GM21737 (cell line): Measurements from ENCODE around the gene SAT2.
A peak's percentile ranks its signal among the peaks of the same experiment; 100 is the strongest.
"Not testable (repeated sequence)": the region's sequence is repeated elsewhere in the genome, so short reads cannot be mapped to it uniquely, and the experiment has no call there.

Experiments
- ATAC-seq: cut with Tn5 transposase; IDR thresholded peaks from one replicate; pipeline ENCODE4 v1.9.1; 2021; ENCODE audit warnings: mild to moderate bottlenecking, moderate library complexity; ENCODE audit not compliant: unreplicated experiment

The SAT2 gene

GRCh38 chr17:7634384-7634783 is 6.8 kb upstream of the SAT2 start:
- ATAC-seq: no peak

- ATAC-seq: no peak
Observed at GRCh38 chr17:7633093-7633492, 5.5 kb upstream of the SAT2 start.

- ATAC-seq: no peak
Observed at GRCh38 chr17:7632492-7632894, 4.9 kb upstream of the SAT2 start.

- no peak for ATAC-seq
Observed at GRCh38 chr17:7631398-7632380, 4.1 kb upstream of the SAT2 start.

GRCh38 chr17:7629939-7630571 is 2.4 kb upstream of the SAT2 start, which contains the start of gene SHBG:
SHBG (plus strand) TSS chr17:7630135; CDS start chr17:7630173, 38 bp downstream.
- ATAC-seq: no peak

- ATAC-seq: no peak
Observed at GRCh38 chr17:7626956-7627249, 718 bp downstream of the SAT2 start.

- no peak for ATAC-seq
Observed at GRCh38 chr17:7626307-7626706, 1.3 kb downstream of the SAT2 start.

- not testable (repeated sequence) for ATAC-seq
Observed at GRCh38 chr17:7625749-7626148, 1.9 kb downstream of the SAT2 start.

- ATAC-seq: no peak
Observed at GRCh38 chr17:7623661-7624060, 4.0 kb downstream of the SAT2 start.

- ATAC-seq: no peak
Observed at GRCh38 chr17:7620835-7621234, 6.8 kb downstream of the SAT2 start.

GRCh38 chr17:7618608-7619007 is 9.0 kb downstream of the SAT2 start:
- no peak for ATAC-seq

- ATAC-seq: no peak
Observed at GRCh38 chr17:7615265-7615747, 12.3 kb downstream of the SAT2 start.

- peak; percentile 85 for ATAC-seq
Observed at GRCh38 chr17:7614425-7615264, 13.0 kb downstream of the SAT2 start, which contains the start of gene FXR2. FXR2 (minus strand) TSS chr17:7614897; CDS start chr17:7614532, 365 bp downstream.

- ATAC-seq: no peak
Observed at GRCh38 chr17:7613769-7614424, 13.7 kb downstream of the SAT2 start.

GRCh38 chr17:7612294-7612640 is 15.4 kb downstream of the SAT2 start:
- no peak for ATAC-seq

- ATAC-seq: no peak
Observed at GRCh38 chr17:7611635-7612293, 15.9 kb downstream of the SAT2 start.

- ATAC-seq: no peak
Observed at GRCh38 chr17:7610641-7611040, 17.0 kb downstream of the SAT2 start.

GRCh38 chr17:7606280-7606679 is 21.3 kb downstream of the SAT2 start:
- no peak for ATAC-seq

GRCh38 chr17:7597561-7597960 is 30.1 kb downstream of the SAT2 start:
- not testable (repeated sequence) for ATAC-seq

GRCh38 chr17:7593296-7593695 is 34.3 kb downstream of the SAT2 start:
- no peak for ATAC-seq
